ENCODE data around the gene CCR5AS.
A peak's percentile ranks its signal among the peaks of the same experiment; 100 is the strongest.

Gene CCR5AS

GRCh38 chr3:46365737-46366524, 40.9 kb downstream of the CCR5AS start:
- Mint-ChIP-seq H3K9me3 (no peaks in the 10 kb centered on the region), H3K4me1 (ENCODE audit: low read depth) (peaks cover 6% of the 10 kb centered on the region; the same call in 1 of the 2 replicates), H3K36me3 (ENCODE audit: low read depth) (no peaks in the 10 kb centered on the region), H3K4me3 (no peak overlapping the region), H3K27ac (no peak overlapping the region), H3K27me3 (ENCODE audit: insufficient read depth) (peaks cover 48% of the 10 kb centered on the region)
- DNase-seq: no peak
- TF ChIP-seq, protein P1, sequence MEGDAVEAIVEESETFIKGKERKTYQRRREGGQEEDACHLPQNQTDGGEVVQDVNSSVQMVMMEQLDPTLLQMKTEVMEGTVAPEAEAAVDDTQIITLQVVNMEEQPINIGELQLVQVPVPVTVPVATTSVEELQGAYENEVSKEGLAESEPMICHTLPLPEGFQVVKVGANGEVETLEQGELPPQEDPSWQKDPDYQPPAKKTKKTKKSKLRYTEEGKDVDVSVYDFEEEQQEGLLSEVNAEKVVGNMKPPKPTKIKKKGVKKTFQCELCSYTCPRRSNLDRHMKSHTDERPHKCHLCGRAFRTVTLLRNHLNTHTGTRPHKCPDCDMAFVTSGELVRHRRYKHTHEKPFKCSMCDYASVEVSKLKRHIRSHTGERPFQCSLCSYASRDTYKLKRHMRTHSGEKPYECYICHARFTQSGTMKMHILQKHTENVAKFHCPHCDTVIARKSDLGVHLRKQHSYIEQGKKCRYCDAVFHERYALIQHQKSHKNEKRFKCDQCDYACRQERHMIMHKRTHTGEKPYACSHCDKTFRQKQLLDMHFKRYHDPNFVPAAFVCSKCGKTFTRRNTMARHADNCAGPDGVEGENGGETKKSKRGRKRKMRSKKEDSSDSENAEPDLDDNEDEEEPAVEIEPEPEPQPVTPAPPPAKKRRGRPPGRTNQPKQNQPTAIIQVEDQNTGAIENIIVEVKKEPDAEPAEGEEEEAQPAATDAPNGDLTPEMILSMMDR (IDR thresholded peaks at IDR 0.05): no peak

- H3K9me3 Mint-ChIP-seq: no peaks in the 10 kb centered on the region
- H3K4me3 Mint-ChIP-seq: no peak overlapping the region
- peaks cover 44% of the 10 kb centered on the region for H3K27me3 Mint-ChIP-seq (ENCODE audit: insufficient read depth)
- H3K36me3 Mint-ChIP-seq (ENCODE audit: low read depth): no peaks in the 10 kb centered on the region
- no peak for DNase-seq
- H3K27ac Mint-ChIP-seq: no peak overlapping the region
- TF ChIP-seq, protein P1 (IDR thresholded peaks at IDR 0.05): no peak
- H3K4me1 Mint-ChIP-seq (ENCODE audit: low read depth): peaks cover 6% of the 10 kb centered on the region; the same call in 1 of the 2 replicates
These were observed 41.8 kb downstream of the CCR5AS start for GRCh38 chr3:46365041-46365440.

DNA sequence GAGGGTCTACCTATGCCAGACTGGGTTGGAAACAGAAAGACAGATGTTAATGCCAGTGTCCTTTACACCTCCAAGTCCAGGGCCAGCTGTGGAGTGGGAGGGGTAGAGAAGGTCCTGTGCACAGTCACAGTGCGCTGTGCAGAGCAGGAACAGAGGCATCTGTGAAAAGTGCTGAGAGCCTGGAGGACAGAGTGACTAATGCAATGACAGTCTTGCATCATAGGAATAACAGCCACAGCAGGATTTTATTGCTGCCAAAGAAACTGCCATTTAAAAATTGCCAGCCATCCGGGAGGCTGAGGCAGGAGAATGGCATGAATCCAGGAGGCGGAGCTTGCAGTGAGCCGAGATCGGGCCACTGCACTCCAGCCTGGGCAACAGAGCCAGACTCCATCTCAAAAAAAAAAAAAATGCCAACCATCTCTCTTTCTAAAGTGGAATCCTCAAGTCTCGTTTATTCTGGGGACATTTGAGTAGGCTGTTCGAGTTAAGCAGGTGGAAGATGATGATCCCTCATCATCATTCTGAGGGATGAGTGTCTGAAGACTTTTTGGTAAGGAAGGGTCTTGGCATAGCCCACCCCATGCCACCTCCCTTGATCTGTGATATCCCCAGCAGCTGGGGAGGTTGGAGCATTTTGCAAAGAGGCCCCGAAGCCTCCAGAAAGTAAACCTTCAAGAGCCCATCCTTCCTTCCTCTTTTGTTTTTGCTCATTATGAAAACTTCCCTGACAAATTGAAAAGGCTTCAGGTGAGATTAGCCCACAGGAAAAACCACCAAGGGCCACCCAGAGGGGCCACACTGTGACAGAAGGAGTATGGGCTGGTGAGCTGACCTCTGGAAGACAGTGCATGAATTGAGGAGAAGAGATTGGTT, 45.2 kb downstream of the CCR5AS start:
- H3K27ac Mint-ChIP-seq: no peak overlapping the region
- peak; percentile 41 for DNase-seq
- H3K27me3 Mint-ChIP-seq (ENCODE audit: insufficient read depth): peaks cover 40% of the 10 kb centered on the region
- H3K4me3 Mint-ChIP-seq: no peak overlapping the region
- no peaks in the 10 kb centered on the region for H3K9me3 Mint-ChIP-seq
- peaks cover 6% of the 10 kb centered on the region; the same call in 1 of the 2 replicates for H3K4me1 Mint-ChIP-seq (ENCODE audit: low read depth)
- TF ChIP-seq, protein P1 (IDR thresholded peaks at IDR 0.05): no peak
- H3K36me3 Mint-ChIP-seq (ENCODE audit: low read depth): no peaks in the 10 kb centered on the region

GRCh38 chr3:46360907-46361306, 46.0 kb downstream of the CCR5AS start:
- no peak overlapping the region for H3K4me3 Mint-ChIP-seq
- H3K4me1 Mint-ChIP-seq (ENCODE audit: low read depth): peaks cover 6% of the 10 kb centered on the region; the same call in 1 of the 2 replicates
- H3K36me3 Mint-ChIP-seq (ENCODE audit: low read depth): no peaks in the 10 kb centered on the region
- DNase-seq: no peak
- no peak overlapping the region for H3K27ac Mint-ChIP-seq
- H3K27me3 Mint-ChIP-seq (ENCODE audit: insufficient read depth): peaks cover 37% of the 10 kb centered on the region
- no peaks in the 10 kb centered on the region for H3K9me3 Mint-ChIP-seq
- TF ChIP-seq, protein P1 (IDR thresholded peaks at IDR 0.05): no peak

GRCh38 chr3:46359733-46360493, 47.0 kb downstream of the CCR5AS start:
- H3K27me3 Mint-ChIP-seq (ENCODE audit: insufficient read depth): peaks cover 46% of the 10 kb centered on the region
- TF ChIP-seq, protein P1 (IDR thresholded peaks at IDR 0.05): no peak
- H3K4me3 Mint-ChIP-seq: no peak overlapping the region

More at GRCh38 chr3:46359733-46360493, 47.0 kb downstream of the CCR5AS start:
- Mint-ChIP-seq H3K9me3 (no peaks in the 10 kb centered on the region), H3K27ac (no peak overlapping the region), H3K4me1 (ENCODE audit: low read depth) (peaks cover 6% of the 10 kb centered on the region; the same call in 1 of the 2 replicates), H3K36me3 (ENCODE audit: low read depth) (no peaks in the 10 kb centered on the region)
- no peak for DNase-seq

Measured in HFFc6 (cell line).